WTC11 (cell line): ENCODE data around the gene SLC2A9. TPM values are rescaled to one million over a fixed set of nuclear protein-coding genes. Genes with fewer than 3 reads are reported as not detected.
"Not testable (repeated sequence)": the region's sequence is repeated elsewhere in the genome, so short reads cannot be mapped to it uniquely, and the experiment has no call there.

Experiments
- ATAC-seq: fragments of 200-7000 bp; cut with Tn5 transposase; 2 replicates; pipeline ENCODE4 v1.10.0; 2021; ENCODE audit warnings: mild to moderate bottlenecking, moderate library complexity
- CTCF ChIA-PET: fragments of 300-600 bp; sonication (Branson Sonifier 250); formaldehyde crosslinking; loops from one replicate; lab custom pipeline; 2021; ENCODE audit warnings: antibody characterized with exemption; lab: Charles Lee
- POLR2A ChIA-PET: fragments of 350-600 bp; sonication (Branson Sonifier 250); formaldehyde crosslinking; loops from one replicate; lab custom pipeline; 2021; ENCODE audit warnings: antibody characterized with exemption; lab: Charles Lee
- DNase-seq: peaks from one replicate; pipeline ENCODE4 v3.0.0; 2021; ENCODE audit warnings: low spot score
- H3K27ac Mint-ChIP-seq: 2 replicates; pipeline ENCODE4 v1.8.0; 2021; ENCODE audit warnings: mixed read lengths
- H3K27me3 Mint-ChIP-seq: 2 replicates; pipeline ENCODE4 v1.8.0; 2021; ENCODE audit warnings: low read depth, mild to moderate bottlenecking, moderate library complexity, mixed read lengths
- H3K36me3 Mint-ChIP-seq: 2 replicates; pipeline ENCODE4 v1.8.0; 2021; ENCODE audit warnings: mixed read lengths
- H3K4me1 Mint-ChIP-seq: 2 replicates; pipeline ENCODE4 v1.8.0; 2022; ENCODE audit warnings: mixed read lengths
- H3K4me3 Mint-ChIP-seq: 2 replicates; pipeline ENCODE4 v1.8.0; 2021; ENCODE audit warnings: mild to moderate bottlenecking, moderate library complexity, mixed read lengths
- H3K9me3 Mint-ChIP-seq: 2 replicates; pipeline ENCODE4 v1.8.0; 2021; ENCODE audit warnings: mixed read lengths
- ATF1 ChIP-seq: sonication (generic); formaldehyde crosslinking; IDR thresholded peaks from 2 replicates; pipeline ENCODE4 v1.8.1; 2023; ENCODE audit warnings: mild to moderate bottlenecking, moderate library complexity, missing genetic modification reagents
- CBFB ChIP-seq: sonication (generic); formaldehyde crosslinking; IDR thresholded peaks from 2 replicates; pipeline ENCODE4 v1.8.1; 2022; ENCODE audit warnings: mild to moderate bottlenecking, low read depth, missing genetic modification reagents
- CREM ChIP-seq: sonication (generic); formaldehyde crosslinking; IDR thresholded peaks from 2 replicates; pipeline ENCODE4 v1.8.1; 2022; ENCODE audit warnings: mild to moderate bottlenecking, missing genetic modification reagents, moderate library complexity
- EMX1 ChIP-seq: fragments of 250-450 bp; sonication (Bioruptor Pico); IDR thresholded peaks from 2 replicates; pipeline ENCODE4 v1.8.0; 2021; ENCODE audit warnings: mild to moderate bottlenecking
- IRF2 ChIP-seq: sonication (generic); formaldehyde crosslinking; IDR thresholded peaks from 2 replicates; pipeline ENCODE4 v1.8.0; 2022; ENCODE audit warnings: low read depth, missing genetic modification reagents, borderline replicate concordance
- JAZF1 ChIP-seq: fragments of 250-450 bp; sonication (Bioruptor Pico); IDR thresholded peaks from 2 replicates; pipeline ENCODE4 v1.9.0; 2021; ENCODE audit warnings: moderate library complexity, mild to moderate bottlenecking, inconsistent platforms
- KAT7 ChIP-seq: sonication (generic); formaldehyde crosslinking; IDR thresholded peaks from 2 replicates; pipeline ENCODE4 v1.8.1; 2023; ENCODE audit warnings: missing genetic modification reagents, mild to moderate bottlenecking, borderline replicate concordance
- NFE2L1 ChIP-seq: sonication (generic); formaldehyde crosslinking; IDR thresholded peaks from 2 replicates; pipeline ENCODE4 v1.8.1; 2023; ENCODE audit warnings: missing genetic modification reagents
- SMAD4 ChIP-seq: sonication (generic); formaldehyde crosslinking; IDR thresholded peaks from 2 replicates; pipeline ENCODE4 v1.8.0; 2022; ENCODE audit warnings: mild to moderate bottlenecking, missing genetic modification reagents
- SP1 ChIP-seq: sonication (generic); formaldehyde crosslinking; conservative IDR thresholded peaks from 2 replicates; pipeline ENCODE4 v1.8.1; 2022; ENCODE audit warnings: missing genetic modification reagents
- ZBTB21 ChIP-seq: sonication (generic); formaldehyde crosslinking; IDR thresholded peaks from 2 replicates; pipeline ENCODE4 v1.8.1; 2023; ENCODE audit warnings: mild to moderate bottlenecking, missing genetic modification reagents, borderline replicate concordance
- ZNF138 ChIP-seq: sonication (generic); formaldehyde crosslinking; conservative IDR thresholded peaks from 2 replicates; pipeline ENCODE4 v1.8.1; 2022; ENCODE audit warnings: mild to moderate bottlenecking, moderate library complexity, missing genetic modification reagents
- ZNF232 ChIP-seq: sonication (generic); formaldehyde crosslinking; IDR thresholded peaks from 2 replicates; pipeline ENCODE4 v1.8.0; 2022; ENCODE audit warnings: mild to moderate bottlenecking, missing genetic modification reagents
- total RNA-seq: library from RNA; stranded (reverse); gene quantifications from 3 replicates; pipeline ENCODE4 v1.2.3, GENCODE V29; 2021
- TF ChIP-seq, protein P1 (sequence below): sonication (generic); formaldehyde crosslinking; IDR thresholded peaks from 2 replicates; pipeline ENCODE4 v1.8.1; 2023; ENCODE audit warnings: mild to moderate bottlenecking, missing genetic modification reagents
- TF ChIP-seq, protein P2 (sequence below): sonication (generic); formaldehyde crosslinking; IDR thresholded peaks from 2 replicates; pipeline ENCODE4 v1.8.0; 2023; ENCODE audit warnings: missing genetic modification reagents, mild to moderate bottlenecking, borderline replicate concordance
- TF ChIP-seq, protein P3 (sequence below): sonication (generic); formaldehyde crosslinking; IDR thresholded peaks from 2 replicates; pipeline ENCODE4 v1.8.1; 2023; ENCODE audit warnings: mild to moderate bottlenecking, missing genetic modification reagents
- TF ChIP-seq, protein P4 (sequence below): sonication (generic); formaldehyde crosslinking; conservative IDR thresholded peaks from 2 replicates; pipeline ENCODE4 v1.8.1; 2022; ENCODE audit warnings: mild to moderate bottlenecking, missing genetic modification reagents
- TF ChIP-seq, protein P5 (sequence below): sonication (generic); formaldehyde crosslinking; IDR thresholded peaks from 2 replicates; pipeline ENCODE4 v1.8.1; 2022; ENCODE audit warnings: mild to moderate bottlenecking, moderate library complexity, missing genetic modification reagents

SLC2A9 gene
- total RNA-seq, 1 experiment from 2014 or later: not detected

DNA sequence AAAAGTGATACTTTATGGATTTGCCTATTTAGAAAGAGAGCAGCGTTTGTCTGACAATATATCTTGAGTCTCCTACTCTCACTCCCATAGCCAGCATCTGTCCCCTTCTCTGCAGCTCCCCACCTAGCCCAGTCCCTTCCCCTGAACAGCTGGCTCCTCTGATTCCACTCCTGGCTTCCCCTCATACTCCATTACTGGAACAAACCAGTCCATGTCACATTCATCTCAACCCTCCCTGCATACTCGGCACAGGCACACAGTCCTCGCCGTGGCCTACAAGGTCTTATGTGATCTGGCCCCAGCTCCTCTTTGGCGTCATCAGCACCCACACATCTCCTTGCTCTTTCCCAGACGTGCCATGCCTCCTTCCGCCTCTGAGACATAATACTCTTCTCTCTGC lies 36.7 kb downstream of the SLC2A9 start (continued):
- TF ChIP-seq, protein P1, sequence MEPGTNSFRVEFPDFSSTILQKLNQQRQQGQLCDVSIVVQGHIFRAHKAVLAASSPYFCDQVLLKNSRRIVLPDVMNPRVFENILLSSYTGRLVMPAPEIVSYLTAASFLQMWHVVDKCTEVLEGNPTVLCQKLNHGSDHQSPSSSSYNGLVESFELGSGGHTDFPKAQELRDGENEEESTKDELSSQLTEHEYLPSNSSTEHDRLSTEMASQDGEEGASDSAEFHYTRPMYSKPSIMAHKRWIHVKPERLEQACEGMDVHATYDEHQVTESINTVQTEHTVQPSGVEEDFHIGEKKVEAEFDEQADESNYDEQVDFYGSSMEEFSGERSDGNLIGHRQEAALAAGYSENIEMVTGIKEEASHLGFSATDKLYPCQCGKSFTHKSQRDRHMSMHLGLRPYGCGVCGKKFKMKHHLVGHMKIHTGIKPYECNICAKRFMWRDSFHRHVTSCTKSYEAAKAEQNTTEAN (CRISPR knock-in tag): no peak
- TF ChIP-seq ATF1 (CRISPR knock-in tag) (no peak), CREM (no peak), CBFB (CRISPR knock-in tag) (no peak), ZNF138 (CRISPR knock-in tag) (no peak)
- TF ChIP-seq, protein P2, sequence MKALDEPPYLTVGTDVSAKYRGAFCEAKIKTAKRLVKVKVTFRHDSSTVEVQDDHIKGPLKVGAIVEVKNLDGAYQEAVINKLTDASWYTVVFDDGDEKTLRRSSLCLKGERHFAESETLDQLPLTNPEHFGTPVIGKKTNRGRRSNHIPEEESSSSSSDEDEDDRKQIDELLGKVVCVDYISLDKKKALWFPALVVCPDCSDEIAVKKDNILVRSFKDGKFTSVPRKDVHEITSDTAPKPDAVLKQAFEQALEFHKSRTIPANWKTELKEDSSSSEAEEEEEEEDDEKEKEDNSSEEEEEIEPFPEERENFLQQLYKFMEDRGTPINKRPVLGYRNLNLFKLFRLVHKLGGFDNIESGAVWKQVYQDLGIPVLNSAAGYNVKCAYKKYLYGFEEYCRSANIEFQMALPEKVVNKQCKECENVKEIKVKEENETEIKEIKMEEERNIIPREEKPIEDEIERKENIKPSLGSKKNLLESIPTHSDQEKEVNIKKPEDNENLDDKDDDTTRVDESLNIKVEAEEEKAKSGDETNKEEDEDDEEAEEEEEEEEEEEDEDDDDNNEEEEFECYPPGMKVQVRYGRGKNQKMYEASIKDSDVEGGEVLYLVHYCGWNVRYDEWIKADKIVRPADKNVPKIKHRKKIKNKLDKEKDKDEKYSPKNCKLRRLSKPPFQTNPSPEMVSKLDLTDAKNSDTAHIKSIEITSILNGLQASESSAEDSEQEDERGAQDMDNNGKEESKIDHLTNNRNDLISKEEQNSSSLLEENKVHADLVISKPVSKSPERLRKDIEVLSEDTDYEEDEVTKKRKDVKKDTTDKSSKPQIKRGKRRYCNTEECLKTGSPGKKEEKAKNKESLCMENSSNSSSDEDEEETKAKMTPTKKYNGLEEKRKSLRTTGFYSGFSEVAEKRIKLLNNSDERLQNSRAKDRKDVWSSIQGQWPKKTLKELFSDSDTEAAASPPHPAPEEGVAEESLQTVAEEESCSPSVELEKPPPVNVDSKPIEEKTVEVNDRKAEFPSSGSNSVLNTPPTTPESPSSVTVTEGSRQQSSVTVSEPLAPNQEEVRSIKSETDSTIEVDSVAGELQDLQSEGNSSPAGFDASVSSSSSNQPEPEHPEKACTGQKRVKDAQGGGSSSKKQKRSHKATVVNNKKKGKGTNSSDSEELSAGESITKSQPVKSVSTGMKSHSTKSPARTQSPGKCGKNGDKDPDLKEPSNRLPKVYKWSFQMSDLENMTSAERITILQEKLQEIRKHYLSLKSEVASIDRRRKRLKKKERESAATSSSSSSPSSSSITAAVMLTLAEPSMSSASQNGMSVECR: no peak
- TF ChIP-seq, protein P3, sequence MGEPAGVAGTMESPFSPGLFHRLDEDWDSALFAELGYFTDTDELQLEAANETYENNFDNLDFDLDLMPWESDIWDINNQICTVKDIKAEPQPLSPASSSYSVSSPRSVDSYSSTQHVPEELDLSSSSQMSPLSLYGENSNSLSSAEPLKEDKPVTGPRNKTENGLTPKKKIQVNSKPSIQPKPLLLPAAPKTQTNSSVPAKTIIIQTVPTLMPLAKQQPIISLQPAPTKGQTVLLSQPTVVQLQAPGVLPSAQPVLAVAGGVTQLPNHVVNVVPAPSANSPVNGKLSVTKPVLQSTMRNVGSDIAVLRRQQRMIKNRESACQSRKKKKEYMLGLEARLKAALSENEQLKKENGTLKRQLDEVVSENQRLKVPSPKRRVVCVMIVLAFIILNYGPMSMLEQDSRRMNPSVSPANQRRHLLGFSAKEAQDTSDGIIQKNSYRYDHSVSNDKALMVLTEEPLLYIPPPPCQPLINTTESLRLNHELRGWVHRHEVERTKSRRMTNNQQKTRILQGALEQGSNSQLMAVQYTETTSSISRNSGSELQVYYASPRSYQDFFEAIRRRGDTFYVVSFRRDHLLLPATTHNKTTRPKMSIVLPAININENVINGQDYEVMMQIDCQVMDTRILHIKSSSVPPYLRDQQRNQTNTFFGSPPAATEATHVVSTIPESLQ (CRISPR knock-in tag): no peak
- TF ChIP-seq, protein P4, sequence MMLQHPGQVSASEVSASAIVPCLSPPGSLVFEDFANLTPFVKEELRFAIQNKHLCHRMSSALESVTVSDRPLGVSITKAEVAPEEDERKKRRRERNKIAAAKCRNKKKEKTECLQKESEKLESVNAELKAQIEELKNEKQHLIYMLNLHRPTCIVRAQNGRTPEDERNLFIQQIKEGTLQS: no peak

DNA sequence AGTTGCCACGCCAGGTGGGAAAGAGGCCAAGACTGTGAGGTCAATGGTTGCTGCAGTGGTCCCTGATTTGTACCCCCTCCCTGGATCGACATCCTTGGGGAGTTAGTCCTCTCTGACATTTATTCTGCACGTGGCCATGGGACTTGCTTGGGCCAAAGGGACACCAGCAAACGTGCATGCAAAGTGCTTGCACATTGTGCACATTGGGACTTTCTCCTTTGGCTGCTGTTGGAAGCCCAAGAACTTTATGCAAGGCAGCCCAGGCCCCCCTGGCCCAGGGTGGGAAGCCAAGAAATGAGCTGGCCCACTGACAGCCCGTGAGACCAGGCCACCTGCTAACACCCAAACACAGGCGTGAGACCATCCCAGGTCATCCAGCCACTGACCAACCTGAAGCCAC lies 38.1 kb downstream of the SLC2A9 start:
- Mint-ChIP-seq H3K4me3 (no peak overlapping the region), H3K4me1 (peaks cover 24% of the 10 kb centered on the region), H3K9me3 (peaks cover 22% of the 10 kb centered on the region), H3K27me3 (peaks cover 39% of the 10 kb centered on the region), H3K36me3 (peaks cover 5% of the 10 kb centered on the region), H3K27ac (no peak overlapping the region)
- ATAC-seq (no peak), DNase-seq (no peak)
- ChIA-PET CTCF (no interaction called here), POLR2A (no interaction called here)
- TF ChIP-seq SMAD4 (CRISPR knock-in tag) (no peak), SP1 (CRISPR knock-in tag) (no peak), KAT7 (no peak)

DNA sequence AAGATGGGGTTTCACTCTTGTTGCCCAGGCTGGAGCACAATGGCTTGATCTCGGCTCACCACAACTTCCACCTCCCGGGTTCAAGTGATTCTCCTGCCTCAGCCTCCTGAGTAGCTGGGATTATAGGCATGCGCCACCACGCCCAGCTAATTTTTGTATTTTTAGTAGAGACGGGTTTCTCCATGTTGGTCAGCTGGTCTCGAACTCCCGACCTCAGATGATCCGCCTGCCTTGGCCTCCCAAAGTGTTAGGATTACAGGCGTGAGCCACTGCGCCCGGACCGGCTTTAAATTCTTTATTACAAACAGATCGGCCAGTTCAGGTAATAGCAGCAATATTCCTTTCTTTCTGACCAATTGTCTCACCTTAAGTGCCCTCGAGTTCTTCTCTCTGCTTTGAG lies 39.4 kb downstream of the SLC2A9 start:
- peaks cover 31% of the 10 kb centered on the region for H3K4me1 Mint-ChIP-seq
- H3K36me3 Mint-ChIP-seq, H3K4me3 Mint-ChIP-seq, CTCF ChIA-PET, POLR2A ChIA-PET, ATAC-seq, DNase-seq, H3K27ac Mint-ChIP-seq: not testable (repeated sequence)
- peaks cover 22% of the 10 kb centered on the region for H3K9me3 Mint-ChIP-seq
- peaks cover 52% of the 10 kb centered on the region for H3K27me3 Mint-ChIP-seq

DNA sequence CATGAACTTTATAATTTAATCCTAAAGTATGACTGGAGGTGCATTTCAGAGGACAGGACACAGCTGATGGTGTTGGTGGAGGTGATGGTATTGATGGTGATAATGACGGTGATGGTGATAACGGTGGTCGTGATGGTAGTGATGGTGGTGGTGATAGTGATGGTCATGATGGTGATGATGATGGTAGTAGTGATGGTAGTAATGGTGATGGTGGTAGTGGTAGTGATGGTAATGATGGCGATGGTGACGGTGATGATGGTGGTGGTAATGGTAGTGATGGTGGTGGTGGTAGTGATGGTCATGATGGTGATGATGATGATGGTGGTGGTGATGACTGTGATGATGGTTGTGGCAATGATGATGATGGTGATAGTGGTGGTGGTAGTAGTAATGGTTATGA lies 40.4 kb downstream of the SLC2A9 start:
- ATAC-seq (no peak), DNase-seq (no peak)
- peaks cover 31% of the 10 kb centered on the region for H3K4me1 Mint-ChIP-seq
- CTCF ChIA-PET: no interaction called here
- no peak overlapping the region for H3K4me3 Mint-ChIP-seq
- peaks cover 5% of the 10 kb centered on the region for H3K36me3 Mint-ChIP-seq
- TF ChIP-seq, protein P5, sequence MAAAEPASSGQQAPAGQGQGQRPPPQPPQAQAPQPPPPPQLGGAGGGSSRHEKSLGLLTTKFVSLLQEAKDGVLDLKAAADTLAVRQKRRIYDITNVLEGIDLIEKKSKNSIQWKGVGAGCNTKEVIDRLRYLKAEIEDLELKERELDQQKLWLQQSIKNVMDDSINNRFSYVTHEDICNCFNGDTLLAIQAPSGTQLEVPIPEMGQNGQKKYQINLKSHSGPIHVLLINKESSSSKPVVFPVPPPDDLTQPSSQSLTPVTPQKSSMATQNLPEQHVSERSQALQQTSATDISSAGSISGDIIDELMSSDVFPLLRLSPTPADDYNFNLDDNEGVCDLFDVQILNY (CRISPR knock-in tag): no peak
- TF ChIP-seq JAZF1 (no peak), ZBTB21 (CRISPR knock-in tag) (no peak), IRF2 (CRISPR knock-in tag) (no peak), EMX1 (no peak), NFE2L1 (CRISPR knock-in tag) (no peak), ZNF232 (CRISPR knock-in tag) (no peak), CREM (no peak)
- POLR2A ChIA-PET: no interaction called here
- peaks cover 54% of the 10 kb centered on the region for H3K27me3 Mint-ChIP-seq
- H3K27ac Mint-ChIP-seq: no peak overlapping the region
- peaks cover 20% of the 10 kb centered on the region for H3K9me3 Mint-ChIP-seq
